DOHH2 (cell line): ENCODE measurements around the gene FTSJ1.

Source experiments
- CTCF ChIP-seq: fragments of 200-600 bp; sonication (generic); IDR thresholded peaks from one replicate; pipeline ENCODE4 v1.5.1; 2014; ENCODE audit warnings: antibody characterized with exemption, mild to moderate bottlenecking, low read depth, low read length; ENCODE audit not compliant: poor library complexity, severe bottlenecking
- EZH2phosphoT487 ChIP-seq: fragments of 200-600 bp; sonication (generic); IDR thresholded peaks from 2 replicates; pipeline ENCODE4 v1.6.1; 2017; ENCODE audit warnings: borderline replicate concordance, mild to moderate bottlenecking, antibody characterized with exemption, low read length, moderate library complexity, mixed read lengths

- TF ChIP-seq CTCF (no peak), EZH2phosphoT487 (no peak)
Observed at GRCh38 chrX:48508400-48509244, 32.6 kb downstream of the FTSJ1 start, which contains the start of gene PORCN.
